ENCODE measurements around the gene NKX3-2.
"Not testable (repeated sequence)": the region's sequence is repeated elsewhere in the genome, so short reads cannot be mapped to it uniquely, and the experiment has no call there.

NKX3-2 gene

GRCh38 chr4:13543839-13544605 lies at the start of gene NKX3-2:
Gene NKX3-2 (minus strand): TSS chr4:13544508. CDS start chr4:13544414, 94 bp downstream.
- DNase-seq (ENCODE audit: low read depth): no peak

GRCh38 chr4:13592220-13592619 lies 47.9 kb upstream of the NKX3-2 start:
- no peak for DNase-seq (ENCODE audit: low read depth)

- DNase-seq (ENCODE audit: low read depth): no peak
These were observed 46.5 kb upstream of the NKX3-2 start for GRCh38 chr4:13590766-13591165.

GRCh38 chr4:13588954-13589353 lies 44.6 kb upstream of the NKX3-2 start:
- DNase-seq (ENCODE audit: low read depth): no peak

- DNase-seq (ENCODE audit: low read depth): no peak
These were observed 40.2 kb upstream of the NKX3-2 start for GRCh38 chr4:13584481-13584880.

GRCh38 chr4:13580036-13580435 lies 35.7 kb upstream of the NKX3-2 start:
- DNase-seq (ENCODE audit: low read depth): no peak

- no peak for DNase-seq (ENCODE audit: low read depth)
These were observed 33.4 kb upstream of the NKX3-2 start for GRCh38 chr4:13577660-13578059.

GRCh38 chr4:13570916-13571315 lies 26.6 kb upstream of the NKX3-2 start:
- DNase-seq (ENCODE audit: low read depth): no peak

- DNase-seq (ENCODE audit: low read depth): no peak
These were observed 22.8 kb upstream of the NKX3-2 start for GRCh38 chr4:13567125-13567524.

GRCh38 chr4:13562876-13563275 lies 18.6 kb upstream of the NKX3-2 start:
- DNase-seq (ENCODE audit: low read depth): no peak

GRCh38 chr4:13561673-13562072 lies 17.4 kb upstream of the NKX3-2 start:
- DNase-seq (ENCODE audit: low read depth): no peak

GRCh38 chr4:13560111-13560510 lies 15.8 kb upstream of the NKX3-2 start:
- not testable (repeated sequence) for DNase-seq (ENCODE audit: low read depth)

- DNase-seq (ENCODE audit: low read depth): peak; percentile 47
These were observed 15.1 kb upstream of the NKX3-2 start for GRCh38 chr4:13559413-13559812.

GRCh38 chr4:13558881-13559280 lies 14.6 kb upstream of the NKX3-2 start:
- no peak for DNase-seq (ENCODE audit: low read depth)

- DNase-seq (ENCODE audit: low read depth): no peak
These were observed 11.0 kb upstream of the NKX3-2 start for GRCh38 chr4:13555325-13555724.

- DNase-seq (ENCODE audit: low read depth): no peak
These were observed 8.8 kb upstream of the NKX3-2 start for GRCh38 chr4:13553081-13553480.

GRCh38 chr4:13548984-13549546 lies 4.8 kb upstream of the NKX3-2 start:
- DNase-seq (ENCODE audit: low read depth): no peak

- DNase-seq (ENCODE audit: low read depth): no peak
These were observed 4.0 kb upstream of the NKX3-2 start for GRCh38 chr4:13548059-13548983.

- no peak for DNase-seq (ENCODE audit: low read depth)
These were observed 3.3 kb upstream of the NKX3-2 start for GRCh38 chr4:13547485-13548041.

- no peak for DNase-seq (ENCODE audit: low read depth)
These were observed 2.7 kb upstream of the NKX3-2 start for GRCh38 chr4:13546941-13547484.

GRCh38 chr4:13546142-13546940 lies 2.0 kb upstream of the NKX3-2 start:
- DNase-seq (ENCODE audit: low read depth): no peak

Data from GM04503 (cell line).